Measurements from ENCODE around the gene FAM25A. TPM values are rescaled to one million over a fixed set of nuclear protein-coding genes. Genes with fewer than 3 reads are reported as not detected.
"Not testable (repeated sequence)": the region's sequence is repeated elsewhere in the genome, so short reads cannot be mapped to it uniquely, and the experiment has no call there.

Gene FAM25A
- total RNA-seq, 6 experiments from 2014 or later: not detected

DNA sequence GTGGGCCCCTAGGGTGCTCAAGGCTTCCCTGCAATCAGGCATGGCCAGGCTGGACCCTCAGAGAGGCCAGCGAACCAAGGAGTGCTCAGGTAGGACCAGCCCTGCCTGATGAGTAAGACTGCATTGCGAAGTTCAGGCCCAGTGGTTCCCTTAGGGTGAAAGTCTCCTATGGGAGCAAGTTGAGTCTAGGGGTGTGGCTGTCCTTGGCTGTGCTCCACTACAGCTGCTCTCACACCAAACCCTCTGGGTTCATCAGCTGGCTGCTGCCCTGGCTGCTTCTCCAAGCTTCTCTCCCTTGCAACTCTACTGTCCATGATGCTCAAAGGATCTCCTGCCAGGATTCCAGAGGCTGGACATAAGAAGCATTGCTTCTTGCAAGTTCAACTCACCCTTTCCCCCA, 18.7 kb downstream of the FAM25A start:
- H3K4me1 ChIP-seq: no peaks in the 10 kb centered on the region
- no peaks in the 10 kb centered on the region for H3K36me3 ChIP-seq
- TF ChIP-seq, protein P1, sequence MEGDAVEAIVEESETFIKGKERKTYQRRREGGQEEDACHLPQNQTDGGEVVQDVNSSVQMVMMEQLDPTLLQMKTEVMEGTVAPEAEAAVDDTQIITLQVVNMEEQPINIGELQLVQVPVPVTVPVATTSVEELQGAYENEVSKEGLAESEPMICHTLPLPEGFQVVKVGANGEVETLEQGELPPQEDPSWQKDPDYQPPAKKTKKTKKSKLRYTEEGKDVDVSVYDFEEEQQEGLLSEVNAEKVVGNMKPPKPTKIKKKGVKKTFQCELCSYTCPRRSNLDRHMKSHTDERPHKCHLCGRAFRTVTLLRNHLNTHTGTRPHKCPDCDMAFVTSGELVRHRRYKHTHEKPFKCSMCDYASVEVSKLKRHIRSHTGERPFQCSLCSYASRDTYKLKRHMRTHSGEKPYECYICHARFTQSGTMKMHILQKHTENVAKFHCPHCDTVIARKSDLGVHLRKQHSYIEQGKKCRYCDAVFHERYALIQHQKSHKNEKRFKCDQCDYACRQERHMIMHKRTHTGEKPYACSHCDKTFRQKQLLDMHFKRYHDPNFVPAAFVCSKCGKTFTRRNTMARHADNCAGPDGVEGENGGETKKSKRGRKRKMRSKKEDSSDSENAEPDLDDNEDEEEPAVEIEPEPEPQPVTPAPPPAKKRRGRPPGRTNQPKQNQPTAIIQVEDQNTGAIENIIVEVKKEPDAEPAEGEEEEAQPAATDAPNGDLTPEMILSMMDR (IDR thresholded peaks at IDR 0.05): no peak
- H3K9me3 ChIP-seq: no peaks in the 10 kb centered on the region
- H3K27ac ChIP-seq: no peak overlapping the region
- no peak for DNase-seq
- H3K4me3 ChIP-seq: no peak overlapping the region
- no peaks in the 10 kb centered on the region for H3K27me3 ChIP-seq
- intact Hi-C loops (cut with DNase I): no loop called here
- WGBS (ENCODE audit: insufficient coverage, low coverage, low lambda C conversion rate, missing lambda C conversion rate): no CpG with 5 or more reads among the region's 2 CpGs
- ATAC-seq: peak; percentile 44 to 79 (median 56)

- WGBS (ENCODE audit: insufficient coverage, low coverage, low lambda C conversion rate, missing lambda C conversion rate): 97% methylated on average over 5 of the region's 7 CpGs
- H3K36me3 ChIP-seq: peaks cover 0 to 30% (median 9%) of the 10 kb centered on the region in 4 donors
- H3K9me3 ChIP-seq; ATAC-seq; DNase-seq; H3K4me3 ChIP-seq; H3K27ac ChIP-seq; intact Hi-C loops (cut with DNase I); H3K4me1 ChIP-seq; H3K27me3 ChIP-seq: not testable (repeated sequence)
Observed at GRCh38 chr10:87043579-87043978, 23.5 kb downstream of the FAM25A start.

- no peak overlapping the region for H3K4me3 ChIP-seq
- WGBS (ENCODE audit: insufficient coverage, low coverage, low lambda C conversion rate, missing lambda C conversion rate): 92% methylated on average over 4 of the region's 6 CpGs
- TF ChIP-seq, protein P1 (IDR thresholded peaks at IDR 0.05): no peak
- TF ChIP-seq POLR2A (IDR thresholded peaks at IDR 0.05): no peak
- H3K27ac ChIP-seq: no peak overlapping the region
- H3K4me1 ChIP-seq: peaks cover 0 to 7% (median 0%) of the 10 kb centered on the region in 4 donors
- intact Hi-C loops (cut with DNase I): no loop called here
- H3K9me3 ChIP-seq: no peaks in the 10 kb centered on the region
- ATAC-seq (no peak), DNase-seq (no peak)
- no peaks in the 10 kb centered on the region for H3K27me3 ChIP-seq
- H3K36me3 ChIP-seq: peaks cover 0 to 49% (median 16%) of the 10 kb centered on the region in 4 donors
Observed at GRCh38 chr10:87045434-87045938, 25.4 kb downstream of the FAM25A start.

DNA sequence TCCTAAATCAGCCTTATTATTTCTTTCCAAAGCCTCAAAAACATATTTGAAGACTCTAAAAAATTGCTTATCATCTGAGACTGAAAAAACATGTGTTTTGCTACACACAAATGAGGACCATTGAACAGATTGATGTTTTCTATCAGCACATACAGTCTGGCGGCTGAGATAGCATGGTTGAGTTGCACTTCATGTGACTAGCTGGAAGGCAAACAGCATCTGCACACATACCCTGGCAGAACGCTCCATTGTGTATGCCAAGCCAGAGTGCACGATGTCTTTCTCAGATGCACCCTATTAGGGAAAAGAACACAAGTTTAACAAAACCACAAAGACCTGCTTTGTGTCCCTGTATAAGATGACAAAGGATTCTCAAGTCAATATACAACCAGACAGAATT, 33.0 kb downstream of the FAM25A start:
- peaks cover 8 to 98% (median 50%) of the 10 kb centered on the region in 4 donors for H3K36me3 ChIP-seq
- no peak for TF ChIP-seq POLR2A (IDR thresholded peaks at IDR 0.05)
- TF ChIP-seq, protein P1 (IDR thresholded peaks at IDR 0.05): no peak
- no peak overlapping the region for H3K27ac ChIP-seq
- H3K4me1 ChIP-seq: no peaks in the 10 kb centered on the region
- WGBS (ENCODE audit: insufficient coverage, low coverage, low lambda C conversion rate, missing lambda C conversion rate): 31% methylated on average over 3 of the region's 3 CpGs
- no peak overlapping the region for H3K4me3 ChIP-seq
- no peaks in the 10 kb centered on the region for H3K9me3 ChIP-seq
- ATAC-seq (peak; percentile 78 to 90 (median 84)), DNase-seq (peak in 2 of 3 donors; percentile 59)
- intact Hi-C loops (cut with DNase I): no loop called here
- H3K27me3 ChIP-seq: no peaks in the 10 kb centered on the region

- ATAC-seq: no peak
- DNase-seq: no peak
- no peak overlapping the region for H3K4me3 ChIP-seq
- H3K36me3 ChIP-seq: peaks cover 8 to 98% (median 50%) of the 10 kb centered on the region in 4 donors
- intact Hi-C loops (cut with DNase I): no loop called here
- H3K4me1 ChIP-seq: no peaks in the 10 kb centered on the region
- WGBS (ENCODE audit: insufficient coverage, low coverage, low lambda C conversion rate, missing lambda C conversion rate): 94% methylated on average over 6 of the region's 7 CpGs
- H3K27ac ChIP-seq: no peak overlapping the region
- no peaks in the 10 kb centered on the region for H3K9me3 ChIP-seq
- TF ChIP-seq, protein P1 (IDR thresholded peaks at IDR 0.05): no peak
- TF ChIP-seq POLR2A (IDR thresholded peaks at IDR 0.05): no peak
- H3K27me3 ChIP-seq: no peaks in the 10 kb centered on the region
Observed at GRCh38 chr10:87053577-87054181, 33.6 kb downstream of the FAM25A start.

All from right lobe of liver (tissue), 6 donors.